HG03039 (cell line): ENCODE measurements around the gene STIM1.

Experiments used
- ATAC-seq: cut with Tn5 transposase; IDR thresholded peaks from one replicate; pipeline ENCODE4 v1.9.1; 2021; ENCODE audit warnings: mild to moderate bottlenecking, moderate library complexity; ENCODE audit not compliant: unreplicated experiment

Gene STIM1

DNA sequence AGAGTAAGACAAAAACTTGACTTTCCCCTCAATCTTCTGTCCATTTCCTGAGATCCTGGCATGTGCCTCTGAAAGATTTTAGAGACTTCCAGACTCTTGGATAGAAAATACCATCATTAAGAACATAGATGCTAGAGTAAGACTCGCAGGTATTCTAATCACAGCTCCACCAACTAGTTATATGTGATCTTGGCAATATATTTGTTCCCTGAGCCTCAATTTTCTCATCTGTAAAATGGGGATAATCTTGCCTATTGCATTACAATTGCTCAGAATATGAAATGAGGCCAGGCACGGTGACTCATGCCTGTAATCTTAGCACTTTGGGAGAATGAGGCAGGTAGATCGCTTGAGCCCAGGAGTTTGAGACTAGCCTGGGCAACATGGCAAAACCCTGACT is 25.4 kb upstream of the STIM1 start:
- ATAC-seq, result no peak

DNA sequence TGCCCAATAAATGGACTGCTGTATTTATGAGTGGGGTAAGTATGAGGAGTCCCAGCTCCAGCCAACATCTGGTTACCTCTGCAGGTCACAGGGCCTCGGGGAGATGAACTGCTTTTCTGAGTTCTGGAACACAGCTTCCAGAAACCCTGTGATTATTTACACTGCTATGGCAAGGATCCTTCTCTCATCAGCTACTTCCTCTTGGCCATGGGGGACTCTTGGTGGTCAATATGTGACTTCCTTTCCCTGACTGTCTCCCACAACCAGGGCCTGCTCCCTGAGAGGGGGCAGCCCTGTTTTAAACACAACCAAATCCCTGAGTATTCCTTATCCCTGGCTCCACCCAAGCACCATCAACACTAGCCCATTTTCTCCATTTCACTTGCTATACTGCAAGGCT is 24.7 kb upstream of the STIM1 start:
- ATAC-seq, result no peak

DNA sequence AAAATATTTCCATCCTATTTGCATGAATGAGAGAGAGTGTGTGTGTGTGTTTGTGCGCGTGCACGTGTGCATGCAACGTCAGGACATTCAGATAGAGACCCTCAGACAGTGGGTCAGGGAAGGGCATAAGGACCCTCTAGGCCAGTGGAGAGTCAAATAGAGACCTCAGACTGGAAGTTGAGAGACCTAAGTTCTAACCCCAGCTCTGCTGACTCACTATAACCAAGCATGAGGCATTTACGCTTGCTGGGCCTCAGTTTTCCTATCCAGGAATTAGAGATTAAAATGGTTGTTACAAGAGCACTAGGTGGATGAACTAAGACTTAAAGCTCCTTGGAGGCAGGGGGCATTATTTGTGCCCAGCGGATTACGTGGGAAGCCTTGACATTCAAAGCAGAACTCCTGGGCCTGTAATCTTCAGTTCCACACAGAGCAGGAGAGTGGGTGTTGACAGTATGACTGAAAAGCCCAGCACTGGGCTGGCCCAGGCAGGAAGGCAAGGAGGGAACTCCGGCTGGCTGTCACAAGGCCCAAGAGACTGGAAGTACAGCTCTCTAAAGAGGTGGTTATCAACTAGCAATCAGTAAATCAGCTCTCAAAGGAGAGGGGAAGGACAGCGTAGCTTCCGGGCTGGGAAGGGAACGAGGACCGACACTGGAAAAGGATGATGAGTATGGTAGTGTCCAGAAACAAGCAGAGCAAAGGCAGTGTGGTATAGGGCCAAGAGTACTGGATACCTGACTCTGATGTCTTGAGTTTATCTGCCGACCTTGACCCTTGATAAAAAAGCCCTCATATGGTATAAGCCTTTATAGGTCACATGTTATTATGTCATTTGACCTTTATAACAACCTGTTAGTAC is 23.9 kb upstream of the STIM1 start:
- no peak for ATAC-seq

DNA sequence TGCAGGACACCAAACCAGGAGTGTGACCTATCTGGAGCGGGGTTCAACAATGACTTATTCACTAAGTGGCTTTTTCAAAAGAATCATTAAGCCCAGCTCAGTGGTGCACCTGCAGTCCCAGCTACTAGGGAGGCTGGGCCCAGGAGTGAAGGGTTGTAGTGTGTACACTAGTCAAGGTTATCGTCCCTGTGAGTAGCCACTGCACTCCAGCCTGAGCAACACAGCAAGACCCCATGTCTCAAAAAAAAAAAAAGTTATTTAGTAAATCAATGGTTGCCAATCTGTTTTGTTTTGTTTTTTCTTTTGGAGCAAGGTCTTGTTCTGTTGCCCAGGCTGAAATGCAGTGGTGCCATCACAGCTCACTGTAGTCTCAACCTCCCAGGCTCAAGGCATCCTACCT is 22.6 kb upstream of the STIM1 start:
- ATAC-seq, result no peak

DNA sequence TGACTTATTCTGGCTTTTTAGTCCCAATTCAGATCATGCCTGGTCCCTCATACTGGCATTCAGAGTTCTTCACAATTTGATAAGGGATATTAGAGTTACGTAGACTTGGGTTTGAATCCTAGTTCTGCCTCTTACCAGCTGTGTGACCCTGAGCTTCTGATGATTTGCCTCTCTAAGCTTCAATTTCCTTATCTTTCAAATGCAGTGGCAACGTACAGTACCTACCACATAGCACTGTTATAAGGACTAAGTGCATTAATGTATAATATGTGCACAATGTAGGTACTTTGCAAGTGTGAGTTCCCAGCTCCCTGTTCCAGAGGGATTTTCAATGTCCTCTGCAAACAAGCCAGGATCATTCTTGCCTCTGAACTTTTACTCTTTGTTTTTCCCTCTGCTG is 22.0 kb upstream of the STIM1 start:
- no peak for ATAC-seq

DNA sequence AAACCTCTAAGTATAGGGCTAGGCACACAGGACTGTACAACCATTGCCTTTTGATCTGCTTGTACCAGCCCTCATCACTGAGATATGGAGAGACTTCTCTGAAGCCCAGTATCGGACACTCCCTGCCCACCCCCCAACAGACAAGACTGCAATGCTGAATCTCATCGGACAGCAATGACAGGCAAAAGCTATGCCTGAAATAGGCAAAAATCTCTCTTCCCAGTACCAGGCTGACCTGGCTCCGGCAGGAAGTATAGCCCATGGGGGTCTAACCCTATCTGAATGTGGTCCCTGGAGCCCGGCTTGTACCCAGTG is 21.2 kb upstream of the STIM1 start:
- no peak for ATAC-seq

DNA sequence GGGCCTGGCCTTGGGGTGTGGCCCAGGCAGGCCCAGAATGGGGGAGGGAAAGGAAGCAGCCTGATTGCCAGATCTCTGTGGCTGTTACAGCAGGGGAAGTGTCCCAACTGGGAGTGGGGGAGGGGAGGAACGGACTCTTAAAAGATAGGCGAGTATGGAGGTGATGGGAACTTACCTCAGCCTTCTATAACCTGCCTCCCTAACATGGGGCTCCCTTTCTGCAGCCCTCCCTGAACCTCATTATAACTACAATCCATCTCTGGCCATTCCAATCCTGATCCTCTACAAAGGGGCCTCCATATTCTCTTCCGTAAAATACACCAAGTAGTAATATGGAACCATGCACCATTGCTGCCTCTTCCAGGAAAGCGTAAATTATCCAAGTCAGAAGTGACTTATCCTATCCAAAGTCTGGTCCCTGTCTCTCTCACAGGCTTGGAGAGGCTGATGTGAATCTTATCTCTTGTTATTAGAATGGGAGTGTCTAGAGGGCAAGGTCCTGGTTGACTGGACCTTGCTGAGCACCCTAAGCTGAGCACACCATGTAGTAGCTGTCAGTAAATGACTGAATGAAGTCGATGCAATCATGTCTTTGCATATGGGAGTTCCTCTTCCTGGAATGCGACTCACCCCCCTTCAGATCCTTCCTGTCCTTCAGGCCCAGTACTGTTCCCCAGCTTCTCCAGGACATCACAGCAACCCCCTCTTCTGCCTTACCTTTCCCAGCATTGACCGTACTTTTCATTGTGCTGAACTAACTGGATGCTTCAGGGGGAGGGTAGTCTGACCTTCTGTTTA is 20.6 kb upstream of the STIM1 start:
- ATAC-seq, result no peak

DNA sequence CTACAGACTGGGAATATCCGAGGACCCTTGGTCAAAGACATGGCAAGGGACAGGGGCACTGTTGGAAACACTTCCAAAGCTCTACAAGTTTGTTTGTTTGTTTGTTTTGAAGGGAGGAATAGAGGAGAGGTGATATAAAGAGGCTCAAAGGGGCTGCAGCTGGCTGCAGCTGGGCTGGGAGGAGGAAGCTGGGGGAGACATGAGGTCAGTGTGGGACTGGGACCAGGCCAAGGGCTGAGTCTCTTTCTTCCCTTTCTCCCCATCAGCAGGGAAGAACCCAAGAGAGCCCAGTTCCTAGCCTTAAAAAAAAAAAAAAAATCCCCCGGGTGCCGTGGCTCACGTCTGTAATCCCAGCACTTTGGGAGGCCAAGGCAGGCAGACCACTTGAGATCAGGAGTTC is 19.7 kb upstream of the STIM1 start:
- ATAC-seq, result no peak

DNA sequence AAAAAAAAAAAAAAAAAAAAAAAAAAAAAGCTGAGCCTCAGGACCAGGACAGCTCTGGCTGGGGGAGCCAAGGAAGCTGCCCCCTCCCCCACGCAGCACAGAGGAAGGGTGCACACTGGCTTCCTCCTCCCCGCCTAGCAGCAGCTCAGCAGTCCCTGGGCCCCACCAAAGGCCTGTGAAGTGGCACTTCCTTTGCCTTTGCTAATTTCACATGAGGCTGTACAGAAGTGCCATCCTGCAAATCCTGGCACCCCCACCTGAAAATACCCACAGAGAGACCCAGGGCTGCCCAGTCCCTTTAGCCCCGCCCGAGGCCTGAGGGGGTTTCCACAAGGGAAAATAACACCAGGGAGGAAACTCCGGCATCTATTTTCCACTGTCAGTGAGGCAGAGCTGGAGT is 18.6 kb upstream of the STIM1 start:
- ATAC-seq, result no peak

DNA sequence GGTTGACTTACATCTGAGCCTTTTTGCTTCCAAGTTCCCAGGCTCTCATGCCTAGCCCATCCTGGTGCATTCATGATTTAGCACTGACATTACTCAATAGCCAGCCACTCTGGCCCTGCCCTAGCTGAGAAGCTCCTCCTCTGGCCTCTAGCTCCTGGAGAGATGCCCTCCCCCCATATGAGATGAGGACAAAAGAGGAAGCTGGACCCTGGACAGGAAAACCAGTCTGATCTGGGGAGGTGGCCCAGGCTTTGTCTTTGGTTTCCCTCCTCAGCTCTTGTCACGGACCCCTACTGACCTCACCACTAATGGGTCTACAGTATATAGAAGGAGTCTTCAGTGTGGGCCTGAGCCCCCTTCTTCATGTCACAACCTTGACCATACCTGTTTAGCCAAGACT is 17.7 kb upstream of the STIM1 start:
- ATAC-seq, result no peak

DNA sequence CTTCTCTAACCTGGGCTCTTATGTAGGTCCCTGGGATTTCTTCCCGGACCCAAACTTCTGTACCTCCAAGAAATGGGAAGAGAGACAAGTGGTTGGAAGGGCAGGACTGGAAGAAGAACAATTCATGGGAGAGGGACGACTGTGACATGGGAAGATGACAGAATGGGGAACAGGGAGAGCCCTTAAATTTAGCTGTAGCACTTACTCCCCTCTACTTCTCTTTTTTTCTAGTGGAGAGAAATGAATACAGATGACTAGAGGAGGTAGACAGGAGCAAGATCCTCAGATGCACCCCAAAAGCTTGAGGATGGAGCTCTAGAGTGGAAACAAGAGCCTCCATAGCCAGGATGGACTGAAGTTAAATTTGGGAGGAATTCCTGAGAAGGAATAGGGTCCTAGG is 17.0 kb upstream of the STIM1 start:
- no peak for ATAC-seq

DNA sequence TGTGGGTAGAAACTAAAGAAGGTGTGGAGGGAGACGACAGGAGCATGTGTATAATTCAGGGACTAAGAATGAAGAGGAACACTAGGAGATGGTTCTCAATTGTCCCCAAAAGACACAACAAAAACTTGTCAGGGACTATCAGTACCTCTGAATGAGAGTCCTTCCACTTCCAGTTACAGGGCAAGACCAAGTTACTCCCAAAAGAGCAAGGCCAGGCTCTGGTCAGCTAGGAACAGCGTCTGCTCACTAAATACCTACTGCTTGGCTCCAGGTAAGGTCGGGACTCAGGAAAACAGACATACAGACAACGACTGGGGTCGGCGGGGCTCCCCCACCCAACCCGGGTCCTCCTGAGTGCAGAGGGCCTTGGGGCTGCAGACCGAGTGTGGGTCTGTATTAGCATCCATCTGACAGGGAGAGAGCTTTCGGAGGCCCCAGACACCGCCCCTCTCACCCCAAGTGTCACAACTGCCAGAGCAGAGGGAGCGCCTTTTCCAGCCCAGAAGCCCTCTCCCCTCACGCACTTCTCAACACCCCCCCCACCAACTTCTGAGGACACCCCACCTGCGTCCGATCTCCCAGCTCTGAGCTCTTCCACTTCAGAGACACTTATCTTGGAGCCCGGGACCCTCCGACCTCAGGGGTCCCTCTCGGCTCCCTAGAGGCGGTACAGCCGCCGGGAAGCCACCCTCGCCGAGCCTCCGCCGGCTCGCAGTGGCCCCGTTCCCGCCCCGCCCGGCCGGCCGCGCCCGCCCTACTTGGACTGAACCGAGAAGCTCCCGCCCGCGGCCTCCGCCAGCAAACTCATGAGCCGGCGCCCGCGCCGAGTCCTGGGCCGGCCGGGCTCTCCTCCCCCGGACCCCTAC is 15.2 kb upstream of the STIM1 start:
- no peak for ATAC-seq

DNA sequence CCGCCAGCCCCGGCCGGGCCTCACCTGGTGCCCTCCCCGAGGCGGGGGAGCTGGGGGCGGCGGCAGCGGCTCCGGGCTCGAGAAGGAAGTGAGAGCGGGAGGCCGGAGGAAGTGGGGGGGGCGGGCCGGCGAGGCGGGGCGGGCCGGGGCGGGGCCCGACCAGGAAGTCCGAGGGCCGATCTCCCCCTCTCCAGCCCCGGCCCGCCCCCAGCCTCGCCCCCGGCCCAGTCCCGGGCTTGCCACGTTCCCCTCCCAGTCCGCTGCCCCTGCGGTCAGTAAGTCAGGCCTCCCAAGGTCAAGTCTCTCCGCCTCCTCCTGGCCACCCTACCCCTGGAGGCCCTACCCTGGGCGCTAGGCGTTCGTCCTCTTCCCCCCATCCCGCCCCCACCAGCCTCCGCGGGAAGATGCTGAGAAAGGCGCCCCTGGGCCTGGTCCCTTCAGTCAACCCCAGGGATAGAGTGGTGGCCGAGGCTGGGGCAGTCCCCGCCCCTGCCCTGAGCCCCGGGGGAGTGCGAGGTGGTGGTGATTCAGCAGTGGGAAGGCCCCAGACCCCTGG is 14.5 kb upstream of the STIM1 start, which contains the start of gene RHOG:
Gene RHOG, minus strand, starts transcription at position 90 of the 556 bp plus-strand sequence. CDS start 12,821 bp downstream, outside the sequence.
- ATAC-seq, result peak; percentile 45

DNA sequence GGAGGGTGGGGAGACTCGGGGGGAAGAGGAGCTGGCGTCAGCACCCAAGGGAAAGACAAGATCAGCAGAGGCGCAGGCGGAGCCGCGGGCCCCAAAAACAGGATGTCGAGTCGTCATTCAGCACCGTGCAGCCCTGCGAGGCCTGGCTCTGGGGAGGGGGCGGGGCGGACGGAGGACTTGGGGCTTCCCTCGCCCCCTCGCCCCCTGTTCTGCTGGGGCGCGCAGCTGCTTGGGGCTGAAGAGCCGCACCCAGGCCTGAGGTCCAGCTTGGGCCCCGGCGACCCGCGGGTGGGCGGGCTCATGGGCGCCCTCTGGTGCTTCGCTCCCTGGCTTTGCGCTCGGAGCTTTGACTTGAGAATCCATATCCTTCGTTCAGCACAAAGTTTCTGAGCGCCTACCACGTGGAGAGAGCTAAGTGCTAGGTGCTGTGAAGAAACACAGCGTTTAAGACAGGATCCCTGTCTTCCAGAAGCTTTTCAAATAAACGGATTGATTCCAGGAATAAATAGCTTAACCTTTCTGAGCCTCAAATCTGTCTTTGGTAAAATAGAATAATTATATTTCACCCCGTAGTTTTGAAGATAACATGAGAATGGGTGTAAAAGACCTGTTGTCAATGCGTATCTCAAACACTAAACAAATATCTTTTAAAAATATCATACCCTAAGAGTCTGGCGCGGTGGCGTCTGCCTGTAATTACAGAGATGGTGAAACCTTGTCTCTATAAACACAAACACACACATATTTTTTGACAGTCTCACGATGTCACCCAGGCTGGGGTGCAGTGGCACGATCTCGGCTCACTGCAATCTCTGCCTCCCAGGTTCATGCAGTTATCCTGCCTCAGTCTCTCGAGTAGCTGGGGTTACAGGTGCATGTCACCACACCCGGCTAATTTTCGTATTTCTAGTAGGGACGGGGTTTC is 13.8 kb upstream of the STIM1 start:
- peak; percentile 51 for ATAC-seq

DNA sequence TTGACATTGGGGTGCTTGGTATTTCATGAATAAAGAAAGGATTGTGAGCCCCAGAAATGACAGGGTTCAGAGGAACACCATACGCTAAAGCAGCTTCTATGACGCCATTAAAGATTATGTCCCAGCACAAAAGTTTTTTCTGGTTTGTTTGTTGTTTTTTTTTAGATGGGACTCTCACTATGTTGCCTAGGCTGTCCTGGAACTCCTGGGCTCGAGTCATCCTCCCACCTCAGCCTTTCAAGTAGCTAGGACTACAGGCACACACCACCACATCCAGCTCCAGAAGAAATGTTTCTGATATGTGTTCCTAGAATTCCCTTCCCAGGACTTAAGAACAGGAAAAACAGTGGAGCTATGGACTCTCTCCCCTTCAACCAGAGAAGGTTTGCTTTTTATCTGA is 12.1 kb upstream of the STIM1 start:
- no peak for ATAC-seq

DNA sequence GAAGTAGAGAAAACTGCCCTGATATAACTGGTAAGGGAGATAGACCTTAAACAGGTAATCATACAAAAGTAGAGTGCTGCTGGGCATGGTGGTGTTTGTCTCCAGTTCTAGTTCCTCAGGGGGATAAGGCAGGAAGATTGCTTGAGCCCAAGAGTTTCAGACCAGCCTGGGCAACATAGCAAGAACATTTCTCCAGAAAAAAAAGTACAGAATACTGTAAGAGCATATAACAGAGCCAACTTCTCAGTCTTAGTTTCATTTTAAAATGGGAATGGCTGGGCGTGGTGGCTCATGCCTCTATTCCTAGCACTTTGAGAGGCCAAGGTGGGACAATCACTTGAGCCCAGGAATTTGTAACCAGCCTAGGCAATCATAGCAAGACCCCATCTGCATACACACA is 10.2 kb upstream of the STIM1 start:
- no peak for ATAC-seq

DNA sequence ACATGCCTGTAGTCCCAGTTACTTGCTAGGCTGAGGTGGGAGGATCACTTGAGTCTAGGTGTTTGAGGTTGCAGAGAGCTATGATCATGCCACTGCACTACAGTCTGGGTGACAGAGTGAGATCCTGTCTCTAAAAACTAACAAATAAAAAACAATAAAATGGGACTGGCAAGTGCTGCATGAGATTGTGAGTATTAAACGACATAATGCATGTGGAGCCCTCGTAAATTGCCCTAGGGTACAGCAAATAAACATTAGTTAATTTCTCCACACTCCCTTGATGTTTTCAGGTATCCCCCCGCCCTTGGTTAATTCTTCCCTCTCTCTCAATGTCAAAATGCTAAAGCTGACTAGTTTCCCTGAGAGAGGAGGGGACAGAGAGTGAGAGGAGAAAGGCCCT is 9.8 kb upstream of the STIM1 start:
- no peak for ATAC-seq

DNA sequence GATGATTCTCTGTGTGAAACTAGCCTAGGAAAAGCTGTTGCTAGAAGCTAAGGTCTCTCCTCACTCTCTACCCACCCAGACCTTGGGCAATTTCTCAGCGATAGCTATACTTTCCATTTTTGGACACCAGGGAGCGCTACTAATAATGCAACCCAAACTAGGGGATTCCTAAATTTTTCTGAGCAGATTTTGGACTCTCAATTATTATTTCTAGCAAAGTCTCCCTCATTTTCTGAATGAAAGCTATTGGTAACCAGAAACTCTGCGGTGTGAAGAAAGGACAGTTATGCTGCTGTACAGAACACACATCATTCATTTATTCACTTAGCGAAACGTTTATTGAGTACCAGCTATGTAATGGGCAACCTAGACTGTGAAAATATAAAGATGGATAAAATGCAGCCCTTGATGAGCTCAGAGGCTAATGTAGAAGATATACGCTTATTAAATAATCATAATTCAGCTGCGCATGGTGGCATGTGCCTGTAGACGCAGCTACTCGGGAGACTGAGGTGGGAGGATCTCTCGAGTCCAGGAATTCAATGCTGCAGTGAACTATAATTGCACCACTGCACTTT is 6.1 kb upstream of the STIM1 start:
- no peak for ATAC-seq

DNA sequence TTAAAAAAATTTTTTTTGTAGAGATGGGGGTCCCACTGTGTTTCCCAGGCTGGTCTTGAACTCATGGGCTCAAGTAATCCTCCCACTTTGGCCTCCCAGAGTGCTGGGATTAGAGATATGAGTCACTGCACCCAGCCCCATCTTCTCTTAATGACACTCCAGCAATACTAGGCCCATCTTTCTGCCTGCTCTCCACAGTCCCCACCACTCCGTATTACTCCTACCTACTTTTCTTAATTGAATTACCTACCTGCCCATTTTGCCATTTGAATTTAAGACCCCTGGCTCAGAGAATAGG is 2.0 kb upstream of the STIM1 start:
- ATAC-seq, result no peak
